Measurements from ENCODE around the gene WNT9A. TPM values are rescaled to one million over a fixed set of nuclear protein-coding genes. Genes with fewer than 3 reads are reported as not detected.

Gene WNT9A
- total and polyA plus RNA-seq, 2 of the 4 experiments (the other 2 are of a cell fraction): 0.18 to 0.36 TPM

GRCh38 chr1:227954163-227954850, 6.6 kb upstream of the WNT9A start (continued):
- no peak for TF ChIP-seq SMC3 (IDR thresholded peaks at IDR 0.05; ENCODE audit: low read depth, low read length)

DNA sequence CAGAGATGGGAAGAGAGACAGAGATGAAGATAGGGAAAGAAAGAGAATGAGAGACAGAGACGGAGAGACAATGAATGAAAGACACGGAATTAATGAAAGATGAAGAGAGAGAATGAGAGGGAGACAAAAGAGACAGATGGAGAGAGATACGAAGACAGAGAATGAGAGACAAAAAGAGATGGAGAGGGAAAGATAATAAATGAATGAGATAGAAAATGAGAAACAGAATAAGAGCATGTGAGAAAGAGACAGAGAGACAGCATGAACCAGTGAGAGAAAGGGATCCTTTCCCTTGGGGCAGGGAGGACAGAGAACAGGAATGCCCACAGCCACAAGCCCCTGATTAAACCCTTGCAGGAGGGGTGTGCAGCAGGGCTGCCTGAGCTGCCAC, 5.3 kb upstream of the WNT9A start:
- Histone ChIP-seq H2AK9ac (replicated peaks; ENCODE audit: low read depth, low read length, poor library complexity) (no peak overlapping the region), H3K4ac (ENCODE audit: low read depth, low read length) (no peak overlapping the region), H3K23ac (ENCODE audit: low read depth, low read length) (no peak overlapping the region), H2BK15ac (ENCODE audit: low read depth, low read length) (no peak overlapping the region), H3K4me1 (ENCODE audit: control insufficient read depth, insufficient read depth, low read length) (peaks cover 8% of the 10 kb centered on the region; the same call in 1 of the 2 replicates), H2AK5ac (ENCODE audit: low read depth, low read length) (no peak overlapping the region), H3K4me2 (ENCODE audit: low read depth, low read length) (no peak overlapping the region), H3K79me1 (ENCODE audit: low read depth in 1 of 2, low read length in 2 of 2) (no peaks in the 10 kb centered on the region), H3K27me3 (ENCODE audit: control insufficient read depth, insufficient read depth, low read length) (no peaks in the 10 kb centered on the region), H4K5ac (ENCODE audit: low read depth, low read length) (no peak overlapping the region), H4K8ac (ENCODE audit: low read depth in 2 of 2, low read length in 2 of 2) (no peak overlapping the region), H4K20me1 (ENCODE audit: insufficient read depth, low read length) (no peaks in the 10 kb centered on the region), H2BK20ac (ENCODE audit: low read depth, low read length) (no peak overlapping the region), H4K91ac (ENCODE audit: insufficient read depth, low read depth, low read length) (no peak overlapping the region), H2BK120ac (ENCODE audit: low read depth, low read length) (no peak overlapping the region), H3K14ac (replicated peaks; ENCODE audit: low read depth, low read length) (no peak overlapping the region), H3K56ac (ENCODE audit: extremely low read depth, insufficient read depth, low read length) (no peak overlapping the region), H3K36me3 (ENCODE audit: control insufficient read depth, insufficient read depth, low read length) (no peaks in the 10 kb centered on the region), H3K9me1 (ENCODE audit: insufficient read depth, low read length) (no peaks in the 10 kb centered on the region), H3K4me3 (ENCODE audit: insufficient read depth, low read depth, low read length) (no peak overlapping the region), H2BK5ac (ENCODE audit: low read depth, low read length, poor library complexity, severe bottlenecking) (no peak overlapping the region), H3K18ac (ENCODE audit: low read depth, low read length) (no peak overlapping the region), H3K27ac (ENCODE audit: insufficient read depth, low read length) (no peak overlapping the region), H3K9me3 (ENCODE audit: control insufficient read depth, insufficient read depth, low read length) (no peaks in the 10 kb centered on the region), H3K9ac (ENCODE audit: low read depth, low read length) (no peak overlapping the region), H2AFZ (replicated peaks; ENCODE audit: low read length, poor library complexity) (peak overlapping the region; percentile 6)
- ATAC-seq (ENCODE audit: low read depth) (no peak), DNase-seq (no peak)
- intact Hi-C loops (cut with micrococcal nuclease) (no loop called here), dilution Hi-C loops (cut with HindIII; ENCODE audit: low sequenced_read_pairs, unreplicated experiment) (no loop called here), in situ Hi-C loops (cut with MboI; ENCODE audit: low sequenced_read_pairs) (no loop called here)
- no TSS peak for BruUV-seq (replicated peaks)
- WGBS, 2 experiments (ENCODE audit: extremely low coverage in 2 of 2, insufficient read length in 1 of 2): 84 to 100% methylated on average over 1 to 3 of the region's 3 CpGs
- CTCF ChIA-PET: interaction anchor here (0.6 to 1.3 kb wide), 5 partner anchors 159 to 494 kb away, joined by 3 to 6 read pairs (median 5); no protein-coding TSS in a partner anchor
- POLR2A ChIA-PET (ENCODE audit: unreplicated experiment): interaction anchor here (0.5 to 1.0 kb wide), 2 partner anchors 159 to 522 kb away, joined by 3 read pairs; no protein-coding TSS in a partner anchor
- TF ChIP-seq RFX5 (IDR thresholded peaks at IDR 0.05; ENCODE audit: low read depth, low read length): no peak
- no peak for TF ChIP-seq ELK1 (IDR thresholded peaks at IDR 0.05; ENCODE audit: borderline replicate concordance, low read depth, low read length)
- no peak for TF ChIP-seq RAD21 (IDR thresholded peaks at IDR 0.05; ENCODE audit: low read length)
- no peak for TF ChIP-seq SMC3 (IDR thresholded peaks at IDR 0.05; ENCODE audit: low read depth, low read length)
- no peak for TF ChIP-seq POLR2A (IDR thresholded peaks at IDR 0.05; ENCODE audit: low read depth, low read length)
- TF ChIP-seq FOS (IDR thresholded peaks at IDR 0.05; ENCODE audit: low read depth, low read length): no peak
- TF ChIP-seq, protein P1, sequence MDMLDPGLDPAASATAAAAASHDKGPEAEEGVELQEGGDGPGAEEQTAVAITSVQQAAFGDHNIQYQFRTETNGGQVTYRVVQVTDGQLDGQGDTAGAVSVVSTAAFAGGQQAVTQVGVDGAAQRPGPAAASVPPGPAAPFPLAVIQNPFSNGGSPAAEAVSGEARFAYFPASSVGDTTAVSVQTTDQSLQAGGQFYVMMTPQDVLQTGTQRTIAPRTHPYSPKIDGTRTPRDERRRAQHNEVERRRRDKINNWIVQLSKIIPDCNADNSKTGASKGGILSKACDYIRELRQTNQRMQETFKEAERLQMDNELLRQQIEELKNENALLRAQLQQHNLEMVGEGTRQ (IDR thresholded peaks at IDR 0.05; ENCODE audit: low read depth, low read length): no peak
- TF ChIP-seq CTCF (conservative IDR thresholded peaks at IDR 0.05; ENCODE audit: low read depth, low read length): no peak
- TF ChIP-seq NFE2L2 (IDR thresholded peaks at IDR 0.05; ENCODE audit: low read depth, low read length): no peak
- TF ChIP-seq CHD1 (IDR thresholded peaks at IDR 0.05; ENCODE audit: low read depth, low read length): no peak
- no peak for TF ChIP-seq MXI1 (IDR thresholded peaks at IDR 0.05; ENCODE audit: borderline replicate concordance, low read depth, low read length)
- no peak for TF ChIP-seq CEBPB (IDR thresholded peaks at IDR 0.05; ENCODE audit: low read depth, low read length)
- TF ChIP-seq MAZ (IDR thresholded peaks at IDR 0.05; ENCODE audit: borderline replicate concordance, low read depth, low read length): no peak
